ENCODE results near the gene CHMP2A.

The CHMP2A gene

GRCh38 chr19:58554494-58555368 is at the start of gene CHMP2A (continued):
- TF ChIP-seq ZNF513 (tag by site-specific recombination; IDR thresholded peaks at IDR 0.05) (peak; percentile 30; the same call in 1 of the 2 replicates), ZNF169 (tag by site-specific recombination; IDR thresholded peaks at IDR 0.05) (no peak), ATF2 (tag by site-specific recombination; IDR thresholded peaks at IDR 0.05; ENCODE audit: low read depth) (peak; percentile 84), EGR2 (tag by site-specific recombination; IDR thresholded peaks at IDR 0.05; ENCODE audit: low read depth) (no peak), ZNF221 (tag by site-specific recombination; IDR thresholded peaks at IDR 0.05; ENCODE audit: borderline replicate concordance) (no peak), ZNF404 (tag by site-specific recombination; IDR thresholded peaks at IDR 0.05) (no peak), ZNF398 (tag by site-specific recombination; IDR thresholded peaks at IDR 0.05) (peak; percentile 44), ZSCAN18 (tag by site-specific recombination; IDR thresholded peaks at IDR 0.05) (no peak), ZNF433 (tag by site-specific recombination; IDR thresholded peaks at IDR 0.05; ENCODE audit: low read depth) (no peak), PRDM1 (tag by site-specific recombination; IDR thresholded peaks at IDR 0.05) (no peak), ZNF114 (tag by site-specific recombination; IDR thresholded peaks at IDR 0.05) (no peak), ZNF211 (tag by site-specific recombination; IDR thresholded peaks at IDR 0.05; ENCODE audit: low read depth) (no peak), ZNF214 (tag by site-specific recombination; IDR thresholded peaks at IDR 0.05; ENCODE audit: borderline replicate concordance) (no peak), HIC1 (tag by site-specific recombination; IDR thresholded peaks at IDR 0.05) (no peak; the same call in 1 of the 2 replicates), ZEB2 (tag by site-specific recombination; IDR thresholded peaks at IDR 0.05) (peak; percentile 97), BCL6B (tag by site-specific recombination; IDR thresholded peaks at IDR 0.05) (no peak), ZNF76 (tag by site-specific recombination; IDR thresholded peaks at IDR 0.05; ENCODE audit: borderline replicate concordance, low read depth) (peak; percentile 85; the same call in 1 of the 2 replicates), ZNF704 (tag by site-specific recombination; IDR thresholded peaks at IDR 0.05) (no peak), ZBTB21 (tag by site-specific recombination; IDR thresholded peaks at IDR 0.05) (peak; percentile 98), ZNF776 (tag by site-specific recombination; IDR thresholded peaks at IDR 0.05; ENCODE audit: borderline replicate concordance) (no peak), AEBP2 (tag by site-specific recombination; IDR thresholded peaks at IDR 0.05; ENCODE audit: borderline replicate concordance) (no peak), RBAK (tag by site-specific recombination; IDR thresholded peaks at IDR 0.05) (no peak)
